Natural killer cell (primary cell): Measurements from ENCODE around the gene PLPP4. TPM values are rescaled to one million over a fixed set of nuclear protein-coding genes. Genes with fewer than 3 reads are reported as not detected.

Experiments used
- ATAC-seq, 3 donors: fragments of 150-1000 bp in 2 of 3; fragments of 200-7000 bp in 1 of 3; cut with Tn5 transposase; 1 replicate in 1 of 3; 2 replicates in 2 of 3; pipeline ENCODE4 v1.10.0; 2021; ENCODE audit warnings: mild to moderate bottlenecking in 2 of 3, moderate library complexity in 2 of 3
- DNase-seq, 2 donors: peaks; one replicate each; pipeline versions ENCODE4 v3.0.0 to v3.0.0-alpha.2; 2013 to 2021; ENCODE audit warnings: mixed read lengths in 1 of 2
- H3K27ac ChIP-seq: one replicate; pipeline ENCODE4 v1.5.1; 2013; ENCODE audit warnings: mild to moderate bottlenecking, low read length
- H3K27me3 ChIP-seq: one replicate; pipeline ENCODE4 v1.6.1; 2013; ENCODE audit warnings: low read length; ENCODE audit not compliant: control insufficient read depth, insufficient read depth
- H3K36me3 ChIP-seq: one replicate; pipeline ENCODE4 v1.6.1; 2013; ENCODE audit warnings: low read length; ENCODE audit not compliant: control insufficient read depth, insufficient read depth
- H3K4me1 ChIP-seq: one replicate; pipeline ENCODE4 v1.6.1; 2013; ENCODE audit warnings: low read length; ENCODE audit not compliant: control insufficient read depth, insufficient read depth
- H3K4me3 ChIP-seq: one replicate; pipeline ENCODE4 v1.5.1; 2013; ENCODE audit warnings: low read length
- H3K9me3 ChIP-seq: one replicate; pipeline ENCODE4 v1.6.1; 2013; ENCODE audit warnings: low read length; ENCODE audit not compliant: control insufficient read depth, insufficient read depth
- H3K27ac Mint-ChIP-seq, 2 donors: one replicate each; pipeline ENCODE4 v1.8.0; 2022; ENCODE audit warnings: mild to moderate bottlenecking in 2 of 2, mixed read lengths in 2 of 2, moderate library complexity in 1 of 2
- H3K27me3 Mint-ChIP-seq, 2 donors: one replicate each; pipeline ENCODE4 v1.8.0; 2022; ENCODE audit warnings: low read depth in 2 of 2, mixed read lengths in 2 of 2
- H3K36me3 Mint-ChIP-seq: one replicate; pipeline ENCODE4 v1.8.0; 2022; ENCODE audit warnings: mixed read lengths
- H3K4me1 Mint-ChIP-seq, 2 donors: one replicate each; pipeline ENCODE4 v1.8.0; 2022; ENCODE audit warnings: mixed read lengths in 2 of 2
- H3K4me3 Mint-ChIP-seq: one replicate; pipeline ENCODE4 v1.8.0; 2022; ENCODE audit warnings: mild to moderate bottlenecking, moderate library complexity, mixed read lengths
- H3K9me3 Mint-ChIP-seq, 2 donors: one replicate each; pipeline ENCODE4 v1.8.0; 2022; ENCODE audit warnings: mixed read lengths in 2 of 2
- CTCF ChIP-seq: fragments of 200-600 bp; IDR thresholded peaks from one replicate; pipeline ENCODE4 v1.8.0; 2022; ENCODE audit warnings: antibody characterized with exemption
- WGBS: methylation state at CpG from one replicate; pipeline ENCODE4 v1.1.7; 2013; ENCODE audit warnings: missing lambda C conversion rate; ENCODE audit not compliant: insufficient coverage; 5-methylcytosine and 5-hydroxymethylcytosine counted together
- intact Hi-C: fragments of 100-400 bp; cut with micrococcal nuclease; formaldehyde crosslinking; loops from one replicate; pipeline ENCODE4 v1.14.2; 2022
- total RNA-seq, 4 donors: library from RNA; stranded (reverse); fragments of 120-200 nt in 1 of 4; gene quantifications; one replicate each; pipeline versions ENCODE4 v1.2.3 to v1.2.4, GENCODE V29; 2013 to 2022

Gene PLPP4
- total RNA-seq, 3 donors from 2014 or later (not counting 1 experiment from before 2014, with no cell fraction given), result not detected

DNA sequence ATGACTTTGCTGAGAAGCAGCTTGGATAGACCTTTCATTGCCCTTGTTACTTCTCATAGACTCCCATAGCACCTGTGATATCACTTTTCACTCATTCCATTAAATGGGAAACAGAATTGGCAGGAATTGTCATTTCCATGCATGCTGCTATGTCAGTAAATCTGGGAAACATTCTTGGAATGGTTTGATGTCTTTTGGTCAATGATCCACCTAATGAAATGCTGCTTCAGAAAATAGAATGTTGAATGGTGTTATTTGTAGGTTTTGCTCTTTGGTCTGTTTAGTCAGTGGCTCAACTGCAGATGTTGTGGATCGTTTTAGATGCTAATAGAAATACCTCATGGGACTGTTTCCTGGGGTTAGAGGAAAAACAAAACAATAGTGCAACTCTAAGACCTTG, 127.8 kb downstream of the PLPP4 start:
- intact Hi-C loops, result no loop called here
- Histone ChIP-seq H3K9me3 (no peaks in the 10 kb centered on the region), H3K4me1 (peaks cover 15% of the 10 kb centered on the region), H3K27me3 (no peaks in the 10 kb centered on the region), H3K4me3 (no peak overlapping the region), H3K36me3 (no peaks in the 10 kb centered on the region), H3K27ac (no peak overlapping the region)
- DNase-seq (no peak), ATAC-seq (no peak)
- no peak overlapping the region for H3K27ac Mint-ChIP-seq
- H3K27me3 Mint-ChIP-seq, result peaks cover 3 to 15% of the 10 kb centered on the region in 2 donors
- H3K9me3 Mint-ChIP-seq, result no peaks in the 10 kb centered on the region
- 78% methylated on average over 1 of the region's 1 CpG for WGBS
- TF ChIP-seq CTCF, result no peak
- H3K4me3 Mint-ChIP-seq, result no peak overlapping the region
- H3K4me1 Mint-ChIP-seq, result peaks cover 27 to 32% of the 10 kb centered on the region in 2 donors
- no peaks in the 10 kb centered on the region for H3K36me3 Mint-ChIP-seq

- no peak for TF ChIP-seq CTCF
- H3K27me3 Mint-ChIP-seq, result peaks cover 3 to 15% of the 10 kb centered on the region in 2 donors
Observed at GRCh38 chr10:120586471-120586872, 129.4 kb downstream of the PLPP4 start.

GRCh38 chr10:120587061-120587460, 130.0 kb downstream of the PLPP4 start:
- peaks cover 15% of the 10 kb centered on the region for H3K4me1 ChIP-seq
- H3K36me3 ChIP-seq, result no peaks in the 10 kb centered on the region
- no peak overlapping the region for H3K27ac ChIP-seq
- ATAC-seq (no peak), DNase-seq (no peak)
- no peaks in the 10 kb centered on the region for H3K9me3 ChIP-seq
- Mint-ChIP-seq H3K4me1 (peaks cover 25 to 32% of the 10 kb centered on the region in 2 donors), H3K27ac (no peak overlapping the region), H3K4me3 (no peak overlapping the region), H3K9me3 (no peaks in the 10 kb centered on the region), H3K36me3 (no peaks in the 10 kb centered on the region), H3K27me3 (peaks cover 0 to 15% of the 10 kb centered on the region in 2 donors)
- no peak for TF ChIP-seq CTCF
- whole genome bisulfite sequencing, result 79% methylated on average over 5 of the region's 5 CpGs
- no peak overlapping the region for H3K4me3 ChIP-seq
- intact Hi-C loops, result no loop called here
- H3K27me3 ChIP-seq, result peaks cover 3% of the 10 kb centered on the region

More at GRCh38 chr10:120586471-120586872, 129.4 kb downstream of the PLPP4 start:
- H3K36me3 Mint-ChIP-seq, result no peaks in the 10 kb centered on the region
- Histone ChIP-seq H3K27ac (no peak overlapping the region), H3K4me1 (peaks cover 15% of the 10 kb centered on the region), H3K4me3 (no peak overlapping the region), H3K27me3 (peaks cover 3% of the 10 kb centered on the region), H3K9me3 (no peaks in the 10 kb centered on the region), H3K36me3 (no peaks in the 10 kb centered on the region)
- ATAC-seq (no peak), DNase-seq (no peak)
- intact Hi-C loops, result no loop called here
- peaks cover 27 to 32% of the 10 kb centered on the region in 2 donors for H3K4me1 Mint-ChIP-seq
- H3K27ac Mint-ChIP-seq, result no peak overlapping the region
- no peak overlapping the region for H3K4me3 Mint-ChIP-seq
- H3K9me3 Mint-ChIP-seq, result no peaks in the 10 kb centered on the region
- WGBS, result 91% methylated on average over 3 of the region's 3 CpGs

DNA sequence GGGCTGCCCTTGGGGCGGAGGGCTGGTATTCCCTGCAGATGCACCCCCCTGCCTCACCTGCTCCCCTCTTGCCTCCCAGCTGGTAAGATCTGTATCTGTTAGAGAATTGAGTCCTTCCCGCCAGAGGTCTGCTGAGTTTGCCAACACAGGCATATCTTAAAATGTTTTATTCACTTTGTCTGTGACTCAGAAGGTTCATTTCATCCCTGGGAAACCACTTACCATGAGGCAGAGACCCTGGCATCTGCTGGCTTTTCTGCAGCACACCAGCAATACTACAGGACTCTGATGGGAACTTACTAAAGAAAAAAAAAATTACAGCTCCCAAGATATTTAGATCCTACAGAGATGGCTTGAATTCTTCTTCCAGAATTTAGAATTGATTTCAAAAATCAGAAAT, 131.3 kb downstream of the PLPP4 start:
- TF ChIP-seq CTCF, result no peak
- Mint-ChIP-seq H3K4me3 (no peak overlapping the region), H3K4me1 (peaks cover 14 to 19% of the 10 kb centered on the region in 2 donors), H3K27me3 (peaks cover 0 to 15% of the 10 kb centered on the region in 2 donors), H3K27ac (no peak overlapping the region), H3K9me3 (no peaks in the 10 kb centered on the region), H3K36me3 (no peaks in the 10 kb centered on the region)
- intact Hi-C loops, result no loop called here
- peaks cover 9% of the 10 kb centered on the region for H3K4me1 ChIP-seq
- no peak for ATAC-seq
- peaks cover 3% of the 10 kb centered on the region for H3K27me3 ChIP-seq
- H3K36me3 ChIP-seq, result no peaks in the 10 kb centered on the region
- no peaks in the 10 kb centered on the region for H3K9me3 ChIP-seq
- WGBS, result 100% methylated on average over 2 of the region's 2 CpGs
- no peak for DNase-seq
- H3K4me3 ChIP-seq, result no peak overlapping the region
- no peak overlapping the region for H3K27ac ChIP-seq
